WERI-Rb-1 (cell line): ENCODE measurements around the gene PPP3R1.

Experiments used
- DNase-seq: peaks from one replicate; pipeline ENCODE4 v3.0.0-alpha.2; 2020
- H3K27ac ChIP-seq: fragments of 250-450 bp; sonication (Bioruptor Pico); 2 replicates; pipeline ENCODE4 v1.5.1; 2020; ENCODE audit warnings: mild to moderate bottlenecking, moderate library complexity
- H3K27me3 ChIP-seq: fragments of 250-450 bp; sonication (Bioruptor Pico); 2 replicates; pipeline ENCODE4 v1.5.1; 2021; ENCODE audit warnings: mild to moderate bottlenecking, low read depth, moderate library complexity; ENCODE audit not compliant: insufficient read depth, severe bottlenecking
- H3K36me3 ChIP-seq: fragments of 250-450 bp; sonication (Bioruptor Pico); 2 replicates; pipeline ENCODE4 v1.5.1; 2020; ENCODE audit warnings: mild to moderate bottlenecking, moderate library complexity
- H3K4me3 ChIP-seq: 2 replicates; pipeline ENCODE4 v1.5.1; 2011; ENCODE audit warnings: low read depth, mild to moderate bottlenecking, control low read depth, low read length
- H3K9me3 ChIP-seq: fragments of 250-450 bp; sonication (Bioruptor Pico); 2 replicates; pipeline ENCODE4 v1.5.1; 2021; ENCODE audit warnings: mild to moderate bottlenecking, moderate library complexity; ENCODE audit not compliant: severe bottlenecking
- TF ChIP-seq, protein P1 (sequence below): IDR thresholded peaks from 2 replicates; pipeline ENCODE4 v1.5.1; 2011; ENCODE audit warnings: low read depth, mild to moderate bottlenecking, control low read depth, inconsistent platforms, low read length

Gene PPP3R1

DNA sequence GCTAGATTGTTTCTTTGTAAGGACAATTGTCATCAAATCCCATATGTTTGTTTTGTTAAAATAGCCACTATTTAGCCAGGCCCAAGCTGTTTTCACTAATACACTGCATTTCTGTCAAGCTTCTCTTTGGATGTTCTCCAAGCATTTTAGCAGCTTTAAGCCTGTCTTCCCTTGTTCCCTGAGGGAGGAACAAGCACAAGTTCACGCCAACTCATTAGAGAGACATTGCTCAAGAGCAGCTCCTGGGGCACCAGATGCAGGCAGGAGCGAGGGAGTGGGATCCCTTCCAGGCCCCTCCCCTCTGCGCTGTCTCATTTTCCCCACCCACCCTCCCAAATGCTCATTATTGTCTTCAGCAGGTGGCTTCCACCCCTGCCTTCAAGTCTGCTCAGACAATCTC lies 32.6 kb upstream of the PPP3R1 start:
- no peak for DNase-seq
- TF ChIP-seq, protein P1, sequence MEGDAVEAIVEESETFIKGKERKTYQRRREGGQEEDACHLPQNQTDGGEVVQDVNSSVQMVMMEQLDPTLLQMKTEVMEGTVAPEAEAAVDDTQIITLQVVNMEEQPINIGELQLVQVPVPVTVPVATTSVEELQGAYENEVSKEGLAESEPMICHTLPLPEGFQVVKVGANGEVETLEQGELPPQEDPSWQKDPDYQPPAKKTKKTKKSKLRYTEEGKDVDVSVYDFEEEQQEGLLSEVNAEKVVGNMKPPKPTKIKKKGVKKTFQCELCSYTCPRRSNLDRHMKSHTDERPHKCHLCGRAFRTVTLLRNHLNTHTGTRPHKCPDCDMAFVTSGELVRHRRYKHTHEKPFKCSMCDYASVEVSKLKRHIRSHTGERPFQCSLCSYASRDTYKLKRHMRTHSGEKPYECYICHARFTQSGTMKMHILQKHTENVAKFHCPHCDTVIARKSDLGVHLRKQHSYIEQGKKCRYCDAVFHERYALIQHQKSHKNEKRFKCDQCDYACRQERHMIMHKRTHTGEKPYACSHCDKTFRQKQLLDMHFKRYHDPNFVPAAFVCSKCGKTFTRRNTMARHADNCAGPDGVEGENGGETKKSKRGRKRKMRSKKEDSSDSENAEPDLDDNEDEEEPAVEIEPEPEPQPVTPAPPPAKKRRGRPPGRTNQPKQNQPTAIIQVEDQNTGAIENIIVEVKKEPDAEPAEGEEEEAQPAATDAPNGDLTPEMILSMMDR = no peak
- no peaks in the 10 kb centered on the region for H3K27me3 ChIP-seq
- H3K9me3 ChIP-seq = no peaks in the 10 kb centered on the region
- no peaks in the 10 kb centered on the region for H3K36me3 ChIP-seq
- H3K4me3 ChIP-seq = no peak overlapping the region
- no peak overlapping the region for H3K27ac ChIP-seq

DNA sequence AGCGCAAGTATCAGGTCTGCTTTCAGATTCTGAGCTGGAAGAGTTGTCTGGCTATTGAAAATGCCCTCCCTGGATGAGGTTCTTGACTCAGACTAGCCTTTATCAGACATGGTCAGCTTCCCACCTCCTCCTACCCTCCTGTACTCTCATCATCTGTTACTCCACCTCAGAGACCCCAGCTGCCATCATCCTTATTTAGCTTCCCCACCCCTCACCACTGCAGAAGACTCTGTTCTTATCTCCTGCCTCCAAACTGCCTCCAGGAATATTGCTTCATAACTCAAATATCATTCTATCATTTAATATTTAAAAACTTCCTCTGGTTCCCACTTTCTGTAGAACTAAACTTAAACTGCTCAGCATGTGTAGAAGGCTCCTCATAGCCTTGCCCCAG lies 31.1 kb upstream of the PPP3R1 start:
- TF ChIP-seq, protein P1 = no peak
- no peaks in the 10 kb centered on the region for H3K36me3 ChIP-seq
- no peak for DNase-seq
- H3K4me3 ChIP-seq = no peak overlapping the region
- H3K27me3 ChIP-seq = no peaks in the 10 kb centered on the region
- no peak overlapping the region for H3K27ac ChIP-seq
- H3K9me3 ChIP-seq = no peaks in the 10 kb centered on the region

DNA sequence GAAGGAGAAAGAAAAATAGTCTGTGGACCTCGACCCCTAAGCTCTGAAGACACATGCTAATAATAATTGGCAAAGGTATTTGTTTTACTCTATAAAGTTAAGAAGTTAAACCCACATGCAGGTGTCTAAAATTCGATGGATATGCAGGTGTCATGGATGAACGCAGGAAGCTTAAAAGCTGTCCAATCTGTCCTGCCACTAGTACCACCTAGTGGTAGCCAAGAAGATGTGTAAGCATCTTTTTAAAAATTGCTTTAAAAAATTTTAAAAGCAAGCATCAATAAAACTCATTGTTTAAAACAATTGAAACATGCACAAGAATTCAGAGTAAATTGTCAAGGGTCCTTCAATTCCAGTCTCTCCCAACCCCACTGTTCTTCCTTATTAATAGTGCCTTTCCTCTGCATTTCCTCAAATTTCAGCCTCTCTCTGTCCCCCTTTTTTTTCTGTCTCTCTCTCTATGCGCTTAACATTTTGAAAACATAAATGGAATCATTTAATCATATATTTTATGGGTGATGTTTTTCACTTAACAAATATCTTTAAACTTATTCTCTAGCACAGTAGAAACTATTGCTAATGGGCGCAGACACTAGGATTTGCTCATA lies 30.6 kb upstream of the PPP3R1 start:
- no peak overlapping the region for H3K4me3 ChIP-seq
- TF ChIP-seq, protein P1 = peak; percentile 71
- no peaks in the 10 kb centered on the region for H3K36me3 ChIP-seq
- H3K9me3 ChIP-seq = no peaks in the 10 kb centered on the region
- no peaks in the 10 kb centered on the region for H3K27me3 ChIP-seq
- peak; percentile 43 for DNase-seq
- no peak overlapping the region for H3K27ac ChIP-seq

DNA sequence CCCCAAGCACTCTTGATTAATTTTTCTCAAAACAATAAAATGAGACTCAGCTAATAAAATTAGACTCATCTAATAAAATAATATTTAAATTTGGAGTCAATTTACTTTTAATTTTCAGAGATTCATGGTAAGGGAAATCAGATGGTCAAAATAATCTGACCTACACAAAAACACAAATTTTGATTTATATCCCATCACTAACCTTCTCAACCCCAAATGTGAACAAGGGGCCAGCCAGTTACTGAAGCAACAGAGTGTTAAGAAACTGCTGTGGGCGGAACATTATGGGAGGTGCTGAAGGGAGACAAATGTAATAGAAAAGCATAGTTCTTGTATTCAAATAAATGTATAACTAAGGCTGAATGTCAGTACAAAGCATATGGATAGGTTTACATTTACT lies 28.5 kb upstream of the PPP3R1 start:
- Histone ChIP-seq H3K27me3 (no peaks in the 10 kb centered on the region), H3K36me3 (no peaks in the 10 kb centered on the region), H3K9me3 (no peaks in the 10 kb centered on the region), H3K4me3 (no peak overlapping the region), H3K27ac (no peak overlapping the region)
- TF ChIP-seq, protein P1 = no peak
- no peak for DNase-seq

DNA sequence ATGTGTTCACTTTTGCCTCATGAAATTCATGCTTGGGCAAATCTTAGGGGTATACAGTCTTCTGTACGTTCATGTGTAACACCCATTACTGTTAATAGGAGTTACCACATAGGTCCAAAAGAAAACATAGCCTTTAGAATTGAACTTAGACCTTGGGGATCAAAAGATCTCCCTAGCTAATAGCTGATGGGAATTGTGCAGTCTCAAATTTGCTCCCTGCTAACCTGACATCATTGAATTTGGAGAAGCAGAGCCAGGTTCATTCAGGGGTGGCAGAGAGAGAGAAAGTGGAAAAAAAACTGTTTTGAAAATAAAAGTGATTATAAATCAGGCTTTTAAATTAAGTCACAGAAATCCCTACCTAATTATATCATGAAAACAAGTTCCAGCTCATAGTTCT lies 28.0 kb upstream of the PPP3R1 start:
- H3K27me3 ChIP-seq = no peaks in the 10 kb centered on the region
- no peak overlapping the region for H3K27ac ChIP-seq
- TF ChIP-seq, protein P1 = no peak
- DNase-seq = no peak
- H3K36me3 ChIP-seq = no peaks in the 10 kb centered on the region
- H3K9me3 ChIP-seq = no peaks in the 10 kb centered on the region
- H3K4me3 ChIP-seq = no peak overlapping the region

DNA sequence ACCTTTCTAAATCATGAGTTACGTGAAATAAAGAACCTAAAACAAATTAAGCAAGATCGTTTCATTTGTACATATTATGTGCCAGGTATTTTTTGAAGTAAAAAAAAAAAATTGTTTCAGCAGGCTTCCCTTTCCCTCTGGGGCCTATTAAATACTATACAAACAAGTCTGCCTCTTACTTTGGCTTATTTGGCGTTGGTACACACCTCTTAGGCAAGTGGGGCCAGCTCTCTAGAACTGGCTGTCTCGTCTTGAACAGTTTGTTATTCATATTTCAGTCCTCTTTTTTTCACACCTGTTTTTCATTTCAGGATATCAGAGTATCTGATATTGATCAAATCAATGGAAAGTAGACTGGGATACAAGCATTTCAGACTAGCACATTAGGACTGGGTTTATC lies 27.4 kb upstream of the PPP3R1 start:
- H3K9me3 ChIP-seq = no peaks in the 10 kb centered on the region
- no peaks in the 10 kb centered on the region for H3K36me3 ChIP-seq
- DNase-seq = no peak
- TF ChIP-seq, protein P1 = no peak
- no peak overlapping the region for H3K4me3 ChIP-seq
- no peak overlapping the region for H3K27ac ChIP-seq
- no peaks in the 10 kb centered on the region for H3K27me3 ChIP-seq
